Stimulated activated effector memory CD8-positive, alpha-beta T cell treated with anti-CD3 and anti-CD28 coated beads, Interleukin-12 subunit alpha, Interleukin-12 subunit beta, amount 100 ng/mL, for 72 hours (primary cell): ENCODE data around the gene DIPK1C.

ENCODE experiments used
- ATAC-seq: fragments of 150-1000 bp; cut with Tn5 transposase; 2 replicates; pipeline ENCODE4 v1.10.0; 2021
- DNase-seq, 2 donors: peaks; one replicate each; pipeline ENCODE4 v3.0.0; 2021 to 2022; ENCODE audit warnings: low spot score in 2 of 2
- H3K27ac Mint-ChIP-seq: one replicate; pipeline ENCODE4 v1.8.0; 2022; ENCODE audit warnings: mild to moderate bottlenecking, mixed read lengths
- H3K36me3 Mint-ChIP-seq: one replicate; pipeline ENCODE4 v1.8.0; 2022; ENCODE audit warnings: mild to moderate bottlenecking, mixed read lengths
- H3K4me1 Mint-ChIP-seq: one replicate; pipeline ENCODE4 v1.8.0; 2022; ENCODE audit warnings: mixed read lengths
- H3K4me3 Mint-ChIP-seq: one replicate; pipeline ENCODE4 v1.8.0; 2022; ENCODE audit warnings: mild to moderate bottlenecking, mixed read lengths
- H3K9me3 Mint-ChIP-seq: one replicate; pipeline ENCODE4 v1.8.0; 2022; ENCODE audit warnings: mixed read lengths

DIPK1C gene

DNA sequence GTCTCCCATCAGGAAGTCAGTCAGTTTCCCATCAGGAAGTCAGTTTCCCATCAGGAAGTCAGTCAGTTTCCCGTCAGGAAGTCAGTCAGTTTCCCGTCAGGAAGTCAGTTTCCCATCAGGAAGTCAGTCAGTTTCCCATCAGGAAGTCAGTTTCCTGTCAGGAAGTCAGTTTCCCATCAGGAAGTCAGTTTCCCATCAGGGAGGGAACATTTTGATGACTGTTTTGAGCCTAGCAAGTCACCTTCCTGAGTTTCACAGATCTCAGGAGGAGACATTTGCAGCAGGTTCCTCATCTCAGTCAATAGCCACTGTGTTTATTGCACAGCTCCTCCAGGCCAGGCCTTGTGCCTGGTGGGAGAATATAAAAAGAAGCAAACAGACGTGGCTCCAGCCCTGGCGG lies 31.9 kb downstream of the DIPK1C start:
- Mint-ChIP-seq H3K4me1 (no peaks in the 10 kb centered on the region), H3K36me3 (no peaks in the 10 kb centered on the region), H3K4me3 (no peak overlapping the region), H3K27ac (no peak overlapping the region), H3K9me3 (no peaks in the 10 kb centered on the region)
- ATAC-seq (no peak), DNase-seq (no peak)

- Mint-ChIP-seq H3K4me3 (no peak overlapping the region), H3K9me3 (no peaks in the 10 kb centered on the region), H3K4me1 (no peaks in the 10 kb centered on the region), H3K36me3 (no peaks in the 10 kb centered on the region), H3K27ac (no peak overlapping the region)
- DNase-seq = no peak
- no peak for ATAC-seq
These were observed 34.6 kb downstream of the DIPK1C start for GRCh38 chr18:74422541-74422940.

GRCh38 chr18:74420926-74421325 lies 36.2 kb downstream of the DIPK1C start:
- no peaks in the 10 kb centered on the region for H3K4me1 Mint-ChIP-seq
- ATAC-seq (no peak), DNase-seq (no peak)
- no peaks in the 10 kb centered on the region for H3K9me3 Mint-ChIP-seq
- H3K4me3 Mint-ChIP-seq = no peak overlapping the region
- no peak overlapping the region for H3K27ac Mint-ChIP-seq
- no peaks in the 10 kb centered on the region for H3K36me3 Mint-ChIP-seq

DNA sequence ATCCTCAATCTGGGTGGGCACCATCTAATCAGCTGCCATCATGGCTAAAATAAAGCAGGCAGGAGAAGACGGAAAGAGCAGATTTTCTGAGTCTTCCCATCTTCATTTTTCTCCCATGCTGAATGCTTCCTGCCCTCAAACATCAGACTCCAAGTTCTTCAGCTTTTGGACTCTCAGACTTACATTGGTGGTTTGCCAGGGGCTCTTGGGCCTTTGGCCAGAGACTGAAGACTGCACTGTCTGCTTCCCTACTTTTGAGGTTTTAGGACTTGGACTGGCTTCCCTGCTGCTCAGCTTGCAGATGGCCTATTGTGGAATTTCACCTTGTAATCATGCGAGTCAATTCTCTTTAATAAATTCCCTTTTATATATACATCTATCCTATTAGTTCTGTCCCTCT lies 36.6 kb downstream of the DIPK1C start:
- Mint-ChIP-seq H3K27ac (no peak overlapping the region), H3K36me3 (no peaks in the 10 kb centered on the region)

GRCh38 chr18:74419761-74420160 lies 37.3 kb downstream of the DIPK1C start:
- DNase-seq = no peak
- H3K4me3 Mint-ChIP-seq = no peak overlapping the region
- H3K27ac Mint-ChIP-seq = no peak overlapping the region
- no peak for ATAC-seq
- H3K9me3 Mint-ChIP-seq = no peaks in the 10 kb centered on the region
- no peaks in the 10 kb centered on the region for H3K4me1 Mint-ChIP-seq
- no peaks in the 10 kb centered on the region for H3K36me3 Mint-ChIP-seq

More for the DNA sequence above, 36.6 kb downstream of the DIPK1C start:
- DNase-seq (no peak), ATAC-seq (no peak)
- H3K4me3 Mint-ChIP-seq = no peak overlapping the region
- no peaks in the 10 kb centered on the region for H3K9me3 Mint-ChIP-seq
- no peaks in the 10 kb centered on the region for H3K4me1 Mint-ChIP-seq

- DNase-seq (no peak), ATAC-seq (no peak)
These were observed 39.1 kb downstream of the DIPK1C start for GRCh38 chr18:74418023-74418422.

GRCh38 chr18:74416124-74416523 lies 41.0 kb downstream of the DIPK1C start:
- Mint-ChIP-seq H3K27ac (no peak overlapping the region), H3K9me3 (no peaks in the 10 kb centered on the region), H3K4me3 (no peak overlapping the region), H3K36me3 (no peaks in the 10 kb centered on the region), H3K4me1 (no peaks in the 10 kb centered on the region)
- ATAC-seq (no peak), DNase-seq (no peak)

More at GRCh38 chr18:74418023-74418422, 39.1 kb downstream of the DIPK1C start:
- H3K4me3 Mint-ChIP-seq = no peak overlapping the region
- H3K36me3 Mint-ChIP-seq = no peaks in the 10 kb centered on the region
- H3K9me3 Mint-ChIP-seq = no peaks in the 10 kb centered on the region
- H3K27ac Mint-ChIP-seq = no peak overlapping the region
- no peaks in the 10 kb centered on the region for H3K4me1 Mint-ChIP-seq

DNA sequence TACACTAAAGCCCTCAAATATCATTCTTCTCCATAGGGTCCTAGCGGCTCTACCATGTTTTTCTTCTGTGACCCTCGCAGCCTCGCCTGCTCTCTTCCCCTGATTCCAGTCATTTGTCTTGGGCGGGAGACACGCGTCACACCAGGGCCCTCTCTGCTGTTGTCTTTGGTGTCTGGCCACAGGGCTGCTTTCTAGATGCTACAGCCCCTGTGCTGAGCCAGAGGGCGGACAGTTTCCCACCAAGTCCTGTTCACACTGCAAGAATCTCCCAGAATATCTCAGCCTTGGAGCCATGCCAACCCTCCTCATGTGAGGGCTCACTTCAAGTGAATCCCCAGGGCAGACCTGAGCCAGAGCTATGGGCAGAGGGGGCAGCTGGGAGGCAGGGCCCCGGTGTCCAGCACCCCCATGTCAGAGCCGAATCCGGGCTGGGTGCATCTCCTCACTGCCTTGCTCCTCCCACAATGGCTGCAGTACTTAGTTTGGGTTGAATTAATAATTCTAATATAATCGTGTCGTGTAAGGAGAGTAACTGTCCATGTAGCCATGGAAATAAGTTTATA lies 42.1 kb downstream of the DIPK1C start:
- H3K4me1 Mint-ChIP-seq = peaks cover 6% of the 10 kb centered on the region
- no peak overlapping the region for H3K4me3 Mint-ChIP-seq
- DNase-seq (no peak), ATAC-seq (no peak)
- no peaks in the 10 kb centered on the region for H3K36me3 Mint-ChIP-seq
- no peaks in the 10 kb centered on the region for H3K9me3 Mint-ChIP-seq
- no peak overlapping the region for H3K27ac Mint-ChIP-seq

- no peak for ATAC-seq
- no peak overlapping the region for H3K4me3 Mint-ChIP-seq
- no peak overlapping the region for H3K27ac Mint-ChIP-seq
- H3K4me1 Mint-ChIP-seq = peaks cover 9% of the 10 kb centered on the region
- H3K9me3 Mint-ChIP-seq = no peaks in the 10 kb centered on the region
- DNase-seq = no peak
- no peaks in the 10 kb centered on the region for H3K36me3 Mint-ChIP-seq
These were observed 43.3 kb downstream of the DIPK1C start for GRCh38 chr18:74413836-74414235.

DNA sequence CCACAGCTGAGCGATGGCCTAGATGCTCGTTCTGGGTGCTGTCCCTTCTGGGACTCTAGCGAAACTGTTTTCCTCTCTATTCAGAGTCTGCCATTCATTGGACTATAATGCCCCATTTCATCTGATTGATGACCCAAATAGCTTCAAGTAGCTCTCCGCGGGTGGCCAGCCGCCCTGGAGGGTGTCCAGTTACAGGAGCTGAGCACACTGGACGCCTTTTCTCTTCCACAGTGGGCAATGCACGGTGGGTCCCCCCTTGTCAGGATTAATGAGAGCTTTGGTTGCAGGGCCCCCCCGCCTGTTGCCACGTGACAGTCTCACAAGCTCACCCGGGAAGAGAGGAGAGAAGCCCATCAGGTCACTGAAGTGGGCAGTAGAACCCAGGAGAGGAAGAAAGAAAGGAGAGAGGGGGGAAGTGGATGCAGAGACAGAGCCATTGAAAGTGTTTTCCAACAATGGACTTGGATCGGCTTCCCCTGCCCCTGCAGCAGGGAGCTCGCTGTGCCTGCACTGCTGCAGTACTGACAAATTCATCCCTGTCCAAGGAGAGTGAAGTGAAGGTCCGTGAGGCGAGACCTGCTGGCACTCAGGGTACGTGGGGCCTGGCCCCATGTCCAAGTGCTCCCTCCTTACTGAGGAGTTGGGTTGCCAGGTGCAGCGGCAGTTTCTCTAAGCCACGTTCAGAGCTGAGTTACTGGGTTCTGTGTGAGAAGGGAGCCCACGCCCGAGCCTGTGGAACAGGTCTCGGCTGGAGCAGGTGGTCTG lies 44.8 kb downstream of the DIPK1C start:
- Mint-ChIP-seq H3K27ac (no peak overlapping the region), H3K4me3 (no peak overlapping the region)

GRCh38 chr18:74411475-74411874 lies 45.6 kb downstream of the DIPK1C start:
- Mint-ChIP-seq H3K9me3 (no peaks in the 10 kb centered on the region), H3K27ac (no peak overlapping the region), H3K4me3 (no peak overlapping the region), H3K36me3 (no peaks in the 10 kb centered on the region), H3K4me1 (peaks cover 25% of the 10 kb centered on the region)
- ATAC-seq (no peak), DNase-seq (no peak)

More for the DNA sequence above, 44.8 kb downstream of the DIPK1C start:
- Mint-ChIP-seq H3K36me3 (no peaks in the 10 kb centered on the region), H3K4me1 (peaks cover 24% of the 10 kb centered on the region), H3K9me3 (no peaks in the 10 kb centered on the region)
- ATAC-seq (no peak), DNase-seq (no peak)

DNA sequence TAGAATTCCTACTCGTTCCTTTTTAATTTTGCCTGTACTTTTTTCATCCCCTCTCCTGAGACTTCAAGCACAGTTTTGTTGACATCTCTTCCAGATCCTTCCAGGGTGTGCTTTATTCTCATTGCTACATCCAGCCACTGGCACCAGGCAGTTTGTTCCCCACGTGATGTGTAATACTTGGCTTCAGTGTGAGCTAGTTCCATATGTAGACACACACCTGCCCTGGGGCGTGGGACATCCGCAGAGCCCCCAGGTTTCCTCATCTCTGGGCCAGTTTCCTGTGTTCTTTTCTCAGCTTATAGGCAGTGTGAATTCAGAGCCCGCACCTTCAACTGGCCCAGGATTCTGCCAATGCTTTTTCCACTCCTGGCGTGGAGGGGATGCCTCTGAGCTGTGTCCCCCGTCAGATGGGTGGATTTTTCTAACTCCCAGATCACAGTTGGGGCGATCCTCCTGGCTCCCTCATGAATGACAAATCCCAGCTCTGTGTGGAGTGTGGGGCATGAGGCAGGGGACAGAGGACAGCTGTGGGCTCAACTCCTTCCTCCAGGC lies 46.6 kb downstream of the DIPK1C start:
- DNase-seq (no peak), ATAC-seq (no peak)
- H3K4me3 Mint-ChIP-seq = no peak overlapping the region
- H3K9me3 Mint-ChIP-seq = no peaks in the 10 kb centered on the region
- H3K4me1 Mint-ChIP-seq = peaks cover 25% of the 10 kb centered on the region
- no peaks in the 10 kb centered on the region for H3K36me3 Mint-ChIP-seq
- H3K27ac Mint-ChIP-seq = no peak overlapping the region

DNA sequence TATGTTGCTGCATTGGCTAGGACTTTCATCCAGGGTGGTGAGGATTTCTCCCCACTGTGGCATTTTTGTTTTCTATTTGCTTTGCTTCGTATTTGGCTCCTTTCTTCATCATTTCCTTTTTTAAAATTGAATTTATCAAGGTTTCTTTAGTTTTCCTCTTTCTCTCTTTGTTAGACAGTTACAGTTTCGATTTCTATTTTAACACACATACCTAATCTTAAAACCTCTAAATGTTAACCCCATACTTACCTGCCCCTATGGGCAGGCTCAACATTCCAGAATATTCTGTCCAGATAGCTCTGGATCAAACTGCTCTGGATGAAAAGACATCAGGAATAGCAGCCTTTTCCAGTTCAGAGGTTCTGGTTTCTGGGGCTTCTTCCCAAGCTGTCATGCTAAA lies 49.2 kb downstream of the DIPK1C start:
- H3K36me3 Mint-ChIP-seq = no peaks in the 10 kb centered on the region
- peak overlapping the region; percentile 72 for H3K27ac Mint-ChIP-seq
- no peak for ATAC-seq
- H3K4me1 Mint-ChIP-seq = peaks cover 25% of the 10 kb centered on the region
- no peak for DNase-seq
- H3K9me3 Mint-ChIP-seq = no peaks in the 10 kb centered on the region
- peak overlapping the region; percentile 38 for H3K4me3 Mint-ChIP-seq

DNA sequence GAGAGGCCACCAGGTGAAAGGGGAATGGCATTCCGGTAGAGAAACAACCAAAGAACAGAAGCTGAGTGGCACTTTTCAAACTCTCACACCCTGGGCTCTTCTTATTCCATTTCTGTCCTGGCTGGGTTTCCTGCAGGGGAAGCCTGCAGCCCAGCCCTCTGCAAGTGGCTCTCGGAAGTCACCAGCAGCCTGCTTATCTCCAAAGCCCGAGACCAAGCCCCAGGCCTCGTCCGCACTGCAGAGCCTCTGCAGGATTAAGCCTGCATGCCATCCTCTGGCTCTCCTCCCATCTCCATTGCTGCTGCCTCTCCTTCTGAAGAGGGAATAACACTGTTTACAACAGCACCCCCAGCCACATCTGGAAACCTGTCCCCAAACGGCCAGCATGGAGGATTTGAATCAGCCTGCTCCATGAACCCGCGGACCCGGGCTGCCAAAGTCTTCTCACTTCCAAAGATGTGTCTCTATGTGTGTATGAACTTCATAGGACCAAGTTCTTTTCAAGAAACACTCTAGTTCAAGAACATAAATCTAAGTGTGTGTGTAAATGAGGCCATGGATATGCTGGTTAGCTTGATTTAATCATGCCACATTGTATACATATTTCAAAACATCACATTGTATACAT lies 54.2 kb downstream of the DIPK1C start:
- peaks cover 7% of the 10 kb centered on the region for H3K4me1 Mint-ChIP-seq
- H3K27ac Mint-ChIP-seq = no peak overlapping the region

DNA sequence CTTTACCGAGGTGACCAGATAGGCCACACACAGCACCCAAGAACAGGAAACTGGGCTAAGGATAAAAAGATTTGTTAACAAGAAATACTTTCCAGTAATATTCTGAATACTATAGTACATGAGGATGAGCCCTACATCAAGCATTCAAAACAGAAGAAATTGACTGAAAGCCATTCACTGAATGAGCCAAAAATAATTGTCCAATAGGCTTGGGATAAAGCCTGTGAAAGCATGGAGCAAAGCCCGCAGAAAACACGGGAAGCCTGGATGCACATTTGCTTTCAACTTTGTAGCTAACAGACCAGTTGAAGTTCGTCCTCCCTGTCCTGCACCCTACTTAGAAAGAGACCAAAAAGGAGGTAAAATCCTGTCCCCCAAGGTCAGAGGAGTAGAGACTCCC lies 56.3 kb downstream of the DIPK1C start:
- Mint-ChIP-seq H3K27ac (no peak overlapping the region), H3K4me1 (no peaks in the 10 kb centered on the region), H3K36me3 (no peaks in the 10 kb centered on the region), H3K4me3 (no peak overlapping the region), H3K9me3 (no peaks in the 10 kb centered on the region)
- DNase-seq = no peak
- ATAC-seq = no peak

More for the DNA sequence above, 54.2 kb downstream of the DIPK1C start:
- ATAC-seq (no peak), DNase-seq (no peak)
- Mint-ChIP-seq H3K9me3 (no peaks in the 10 kb centered on the region), H3K36me3 (no peaks in the 10 kb centered on the region), H3K4me3 (no peak overlapping the region)
